PC-9 (cell line): ENCODE measurements around the gene DUSP2. TPM values are rescaled to one million over a fixed set of nuclear protein-coding genes. Genes with fewer than 3 reads are reported as not detected.

ENCODE experiments used
- BruUV-seq: library from RNA; stranded (reverse); fragments of 400-500 nt; replicated peaks from 2 replicates; lab custom pipeline; 2021; lab: Mats Ljungman, UMichigan
- CTCF ChIA-PET: fragments of 300-600 bp; sonication (Branson Sonifier 250); formaldehyde crosslinking; loops from one replicate; lab custom pipeline; 2022; ENCODE audit warnings: antibody characterized with exemption; lab: Charles Lee
- POLR2A ChIA-PET: fragments of 300-600 bp; sonication (Branson Sonifier 250); formaldehyde crosslinking; loops from one replicate; lab custom pipeline; 2022; ENCODE audit warnings: antibody characterized with exemption; ENCODE audit not compliant: unreplicated experiment; lab: Charles Lee
- DNase-seq, 2 experiments: peaks; one replicate each; pipeline versions ENCODE4 v3.0.0 to v3.0.0-alpha.2; 2015 to 2022; ENCODE audit warnings: mixed read lengths in 1 of 2
- H2AFZ ChIP-seq: fragments of 200-600 bp; sonication (generic); 2 replicates; pipeline ENCODE4 v1.8.1; 2017; ENCODE audit warnings: antibody characterized with exemption
- H3F3A ChIP-seq: fragments of 200-600 bp; sonication (generic); 2 replicates; pipeline ENCODE4 v1.8.1; 2017; ENCODE audit warnings: antibody characterized with exemption, mild to moderate bottlenecking, low read depth; ENCODE audit not compliant: insufficient read depth
- H3K27ac ChIP-seq: fragments of 200-600 bp; sonication (generic); 2 replicates; pipeline ENCODE4 v1.6.1; 2016; ENCODE audit warnings: mixed run types
- H3K27me3 ChIP-seq: fragments of 200-600 bp; sonication (generic); 2 replicates; pipeline ENCODE4 v1.6.1; 2016; ENCODE audit warnings: low read depth, mixed run types; ENCODE audit not compliant: insufficient read depth
- H3K36me3 ChIP-seq: fragments of 200-600 bp; sonication (generic); 2 replicates; pipeline ENCODE4 v1.6.1; 2016; ENCODE audit warnings: low read depth, mixed run types
- H3K4me1 ChIP-seq: fragments of 200-600 bp; sonication (generic); replicated peaks from 2 replicates; pipeline ENCODE4 v1.6.1; 2016; ENCODE audit warnings: mixed run types; ENCODE audit not compliant: insufficient read depth
- H3K4me2 ChIP-seq: fragments of 200-600 bp; sonication (generic); 2 replicates; pipeline ENCODE4 v1.6.1; 2017; ENCODE audit warnings: mixed run types
- H3K4me3 ChIP-seq: fragments of 200-600 bp; sonication (generic); 2 replicates; pipeline ENCODE4 v1.6.1; 2016; ENCODE audit warnings: mixed run types
- H3K79me2 ChIP-seq: fragments of 200-600 bp; sonication (generic); 2 replicates; pipeline ENCODE4 v1.6.1; 2017; ENCODE audit warnings: low read depth, mixed run types
- H3K9me2 ChIP-seq: fragments of 200-600 bp; sonication (generic); 2 replicates; pipeline ENCODE4 v1.8.1; 2017; ENCODE audit warnings: mild to moderate bottlenecking; ENCODE audit not compliant: insufficient read depth
- H3K9me3 ChIP-seq: fragments of 200-600 bp; sonication (generic); 2 replicates; pipeline ENCODE4 v1.8.1; 2016; ENCODE audit warnings: low read depth; ENCODE audit not compliant: insufficient read depth
- H4K20me1 ChIP-seq: fragments of 200-600 bp; sonication (generic); 2 replicates; pipeline ENCODE4 v1.8.1; 2017; ENCODE audit not compliant: insufficient read depth
- CTCF ChIP-seq: fragments of 200-600 bp; sonication (generic); conservative IDR thresholded peaks from 2 replicates; pipeline ENCODE4 v1.6.1; 2017; ENCODE audit warnings: mixed run types, antibody characterized with exemption, mild to moderate bottlenecking, moderate library complexity
- EZH2 ChIP-seq: fragments of 200-600 bp; sonication (generic); IDR thresholded peaks from 2 replicates; pipeline ENCODE4 v1.8.0; 2017; ENCODE audit warnings: antibody characterized with exemption, low read depth
- intact Hi-C: fragments of 100-400 bp; cut with micrococcal nuclease; formaldehyde crosslinking; loops from one replicate; pipeline ENCODE4 v1.10.0; 2022; ENCODE audit not compliant: unreplicated experiment
- total RNA-seq: library from RNA; stranded (reverse); gene quantifications from 2 replicates; pipeline ENCODE4 v1.2.3, GENCODE V29; 2021

DUSP2 gene
- total RNA-seq, 1 experiment from 2014 or later: 4.0 TPM

GRCh38 chr2:96120991-96121390 lies 24.2 kb downstream of the DUSP2 start:
- CTCF ChIA-PET: no interaction called here
- intact Hi-C loops: no loop called here

GRCh38 chr2:96120091-96120720 lies 25.0 kb downstream of the DUSP2 start:
- Histone ChIP-seq H3K27me3 (peaks cover 82% of the 10 kb centered on the region), H3K79me2 (no peaks in the 10 kb centered on the region), H3K9me2 (no peaks in the 10 kb centered on the region), H3F3A (no peaks in the 10 kb centered on the region), H3K4me2 (no peak overlapping the region), H3K4me1 (peaks cover 5% of the 10 kb centered on the region; the same call in 1 of the 2 replicates), H3K36me3 (no peaks in the 10 kb centered on the region), H2AFZ (no peak overlapping the region), H3K27ac (no peak overlapping the region), H3K9me3 (no peaks in the 10 kb centered on the region), H3K4me3 (no peak overlapping the region), H4K20me1 (no peaks in the 10 kb centered on the region)
- POLR2A ChIA-PET: no interaction called here
- DNase-seq: no peak
- BruUV-seq: no TSS peak
- CTCF ChIA-PET: no interaction called here
- intact Hi-C loops: no loop called here
- TF ChIP-seq EZH2: no peak
- TF ChIP-seq CTCF: no peak

More at GRCh38 chr2:96120991-96121390, 24.2 kb downstream of the DUSP2 start:
- no peaks in the 10 kb centered on the region for H3F3A ChIP-seq
- peaks cover 5% of the 10 kb centered on the region; the same call in 1 of the 2 replicates for H3K4me1 ChIP-seq
- H3K36me3 ChIP-seq: no peaks in the 10 kb centered on the region
- POLR2A ChIA-PET: no interaction called here
- no peak overlapping the region for H3K27ac ChIP-seq
- H3K4me2 ChIP-seq: no peak overlapping the region
- no peaks in the 10 kb centered on the region for H3K9me3 ChIP-seq
- no peaks in the 10 kb centered on the region for H3K79me2 ChIP-seq
- no peak for TF ChIP-seq CTCF
- no peak overlapping the region for H3K4me3 ChIP-seq
- H4K20me1 ChIP-seq: no peaks in the 10 kb centered on the region
- no peaks in the 10 kb centered on the region for H3K9me2 ChIP-seq
- no TSS peak for BruUV-seq
- DNase-seq: no peak
- H3K27me3 ChIP-seq: peaks cover 90% of the 10 kb centered on the region
- H2AFZ ChIP-seq: no peak overlapping the region

GRCh38 chr2:96119389-96119751 lies 25.9 kb downstream of the DUSP2 start:
- Histone ChIP-seq H3K27me3 (peaks cover 73% of the 10 kb centered on the region), H3K4me2 (no peak overlapping the region), H3K4me3 (no peak overlapping the region), H3K4me1 (peaks cover 5% of the 10 kb centered on the region; the same call in 1 of the 2 replicates), H3F3A (no peaks in the 10 kb centered on the region), H3K27ac (no peak overlapping the region), H3K36me3 (no peaks in the 10 kb centered on the region), H3K79me2 (no peaks in the 10 kb centered on the region), H2AFZ (no peak overlapping the region), H4K20me1 (no peaks in the 10 kb centered on the region), H3K9me3 (no peaks in the 10 kb centered on the region), H3K9me2 (no peaks in the 10 kb centered on the region)
- ChIA-PET POLR2A (no interaction called here), CTCF (no interaction called here)
- intact Hi-C loops: no loop called here
- no peak for DNase-seq
- no peak for TF ChIP-seq CTCF
- TF ChIP-seq EZH2: no peak
- no TSS peak for BruUV-seq
